Karpas-422 (cell line): Measurements from ENCODE around the gene DLST. TPM values are rescaled to one million over a fixed set of nuclear protein-coding genes. Genes with fewer than 3 reads are reported as not detected.

Source experiments
- DNase-seq: peaks from one replicate; pipeline ENCODE4 v3.0.0-alpha.2; 2015
- H2AFZ ChIP-seq: fragments of 200-600 bp; sonication (generic); 2 replicates; pipeline ENCODE4 v1.6.1; 2014; ENCODE audit warnings: antibody characterized with exemption, low read length, mixed read lengths
- H3K27ac ChIP-seq: fragments of 200-600 bp; sonication (generic); 2 replicates; pipeline ENCODE4 v1.5.1; 2014; ENCODE audit warnings: mild to moderate bottlenecking, low read length, moderate library complexity
- H3K27me3 ChIP-seq: fragments of 200-600 bp; sonication (generic); 2 replicates; pipeline ENCODE4 v1.6.1; 2014; ENCODE audit warnings: low read length, mixed read lengths
- H3K36me3 ChIP-seq: fragments of 200-600 bp; sonication (generic); 2 replicates; pipeline ENCODE4 v1.6.1; 2014; ENCODE audit warnings: low read length, mixed read lengths; ENCODE audit not compliant: insufficient read depth
- H3K4me1 ChIP-seq: fragments of 200-600 bp; sonication (generic); 2 replicates; pipeline ENCODE4 v1.6.1; 2014; ENCODE audit warnings: mild to moderate bottlenecking, low read length, mixed read lengths
- H3K4me2 ChIP-seq: fragments of 200-600 bp; sonication (generic); 2 replicates; pipeline ENCODE4 v1.6.1; 2014; ENCODE audit warnings: low read length, low read depth, mild to moderate bottlenecking; ENCODE audit not compliant: poor library complexity, severe bottlenecking
- H3K4me3 ChIP-seq: fragments of 200-600 bp; sonication (generic); 2 replicates; pipeline ENCODE4 v1.5.1; 2014; ENCODE audit warnings: mild to moderate bottlenecking, antibody characterized with exemption, low read length, mixed read lengths
- H3K79me2 ChIP-seq: fragments of 200-600 bp; sonication (generic); 2 replicates; pipeline ENCODE4 v1.6.1; 2014; ENCODE audit warnings: mild to moderate bottlenecking, low read length, mixed read lengths
- H3K9ac ChIP-seq: fragments of 200-600 bp; sonication (generic); 2 replicates; pipeline ENCODE4 v1.6.0; 2014; ENCODE audit warnings: low read length
- H3K9me2 ChIP-seq: fragments of 200-600 bp; sonication (generic), shearing (Covaris generic); replicated peaks from 2 replicates; pipeline ENCODE4 v1.6.0; 2014; ENCODE audit warnings: mild to moderate bottlenecking, low read length, moderate library complexity; ENCODE audit not compliant: insufficient read depth
- H3K9me3 ChIP-seq: fragments of 300-700, 200-600 bp; sonication (generic); 2 replicates; pipeline ENCODE4 v1.6.1; 2014; ENCODE audit warnings: low read length, mixed read lengths
- H4K20me1 ChIP-seq: fragments of 200-600 bp; sonication (generic); 2 replicates; pipeline ENCODE4 v1.6.1; 2014; ENCODE audit warnings: mild to moderate bottlenecking, antibody characterized with exemption, low read length, low read depth; ENCODE audit not compliant: insufficient read depth
- total RNA-seq: library from RNA; depleted of rRNA; stranded (reverse); fragments of >200 nt; shearing (Covaris generic); gene quantifications from 2 replicates; pipeline ENCODE4 v1.2.3, GENCODE V29; 2014; ENCODE audit warnings: low replicate concordance

The DLST gene
- total RNA-seq, 1 experiment from 2014 or later, result 105 TPM

GRCh38 chr14:74865156-74865555, 16.6 kb upstream of the DLST start:
- H3K4me1 ChIP-seq, result peaks cover 21% of the 10 kb centered on the region
- no peaks in the 10 kb centered on the region for H3K9me3 ChIP-seq
- H3K79me2 ChIP-seq, result no peaks in the 10 kb centered on the region
- H3K27ac ChIP-seq, result no peak overlapping the region
- H3K36me3 ChIP-seq, result no peaks in the 10 kb centered on the region
- H3K4me3 ChIP-seq, result no peak overlapping the region
- H2AFZ ChIP-seq, result no peak overlapping the region
- H3K27me3 ChIP-seq, result no peaks in the 10 kb centered on the region
- H3K9me2 ChIP-seq, result no peaks in the 10 kb centered on the region
- H3K4me2 ChIP-seq, result no peak overlapping the region
- H3K9ac ChIP-seq, result no peak overlapping the region
- H4K20me1 ChIP-seq, result peaks cover 4% of the 10 kb centered on the region
- DNase-seq, result no peak

DNA sequence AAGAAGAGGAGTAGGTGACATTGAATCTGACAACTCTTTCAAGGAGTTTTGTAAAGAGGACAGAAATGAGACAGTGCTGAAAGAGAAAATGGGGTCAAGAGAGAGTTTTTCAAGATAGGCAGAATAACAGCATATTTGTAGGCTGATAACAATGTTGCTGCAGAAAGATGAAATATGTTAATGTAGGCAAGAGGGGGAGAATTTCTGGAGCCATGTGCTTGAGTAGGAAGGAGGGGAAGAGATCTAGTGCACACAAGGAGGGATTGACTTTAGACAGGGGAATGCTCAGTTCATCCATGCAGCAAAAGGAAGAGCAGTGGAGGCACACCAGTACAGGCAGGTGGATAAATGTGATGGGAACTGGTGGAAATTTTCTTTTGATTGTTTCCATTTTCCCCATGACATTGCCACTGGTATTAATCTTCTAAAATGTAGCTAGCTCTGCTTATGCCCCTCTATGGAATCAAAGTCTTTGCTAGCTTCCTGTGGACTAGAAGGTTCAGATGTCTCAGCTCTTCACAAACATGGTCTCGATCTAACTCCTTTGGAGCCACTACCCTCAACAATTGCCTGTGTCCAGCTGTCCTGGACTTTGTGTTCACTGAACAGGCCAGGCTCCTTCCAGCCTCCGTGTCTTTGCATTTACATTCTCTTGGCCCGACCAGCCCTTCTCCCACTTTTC, 14.9 kb upstream of the DLST start:
- H3K27me3 ChIP-seq, result no peaks in the 10 kb centered on the region
- H3K79me2 ChIP-seq, result no peaks in the 10 kb centered on the region
- H3K4me3 ChIP-seq, result no peak overlapping the region
- H3K9ac ChIP-seq, result no peak overlapping the region
- H3K9me2 ChIP-seq, result no peaks in the 10 kb centered on the region
- H3K36me3 ChIP-seq, result no peaks in the 10 kb centered on the region
- no peak overlapping the region for H3K27ac ChIP-seq
- H3K4me2 ChIP-seq, result no peak overlapping the region
- no peaks in the 10 kb centered on the region for H3K9me3 ChIP-seq
- no peak overlapping the region for H2AFZ ChIP-seq
- DNase-seq, result no peak
- H3K4me1 ChIP-seq, result peaks cover 8% of the 10 kb centered on the region
- H4K20me1 ChIP-seq, result no peaks in the 10 kb centered on the region; the same call in 1 of the 2 replicates

GRCh38 chr14:74867673-74868072, 14.0 kb upstream of the DLST start:
- Histone ChIP-seq H3K4me3 (no peak overlapping the region; the same call in 1 of the 2 replicates), H3K79me2 (no peaks in the 10 kb centered on the region), H3K9ac (peak overlapping the region; percentile 20; the same call in 1 of the 2 replicates), H3K4me1 (peaks cover 8% of the 10 kb centered on the region), H3K27ac (no peak overlapping the region), H3K36me3 (no peaks in the 10 kb centered on the region), H3K9me3 (no peaks in the 10 kb centered on the region), H3K9me2 (no peaks in the 10 kb centered on the region), H3K4me2 (peak overlapping the region; percentile 32), H3K27me3 (no peaks in the 10 kb centered on the region), H4K20me1 (no peaks in the 10 kb centered on the region; the same call in 1 of the 2 replicates), H2AFZ (peak overlapping the region; percentile 38; the same call in 1 of the 2 replicates)
- peak; percentile 63 for DNase-seq

DNA sequence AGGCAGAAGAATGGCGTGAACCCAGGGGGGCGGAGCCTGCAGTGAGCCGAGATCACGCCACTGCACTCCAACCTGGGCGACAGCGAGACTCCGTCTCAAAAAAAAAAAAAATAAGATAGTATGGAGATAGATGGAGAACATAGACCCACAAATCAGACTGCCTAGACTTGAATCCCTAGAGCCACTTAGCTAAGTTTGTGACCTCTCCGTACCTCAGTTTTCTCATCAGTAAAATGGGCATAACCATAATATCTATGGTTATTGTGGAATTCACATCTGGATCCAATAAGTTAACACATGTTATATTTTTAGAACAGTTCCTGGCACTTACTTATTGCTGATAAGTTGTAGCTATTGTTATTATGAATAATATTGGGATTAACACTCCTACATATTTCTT, 13.0 kb upstream of the DLST start:
- Histone ChIP-seq H3K36me3 (no peaks in the 10 kb centered on the region), H3K79me2 (no peaks in the 10 kb centered on the region), H3K27ac (no peak overlapping the region), H2AFZ (no peak overlapping the region), H3K9ac (no peak overlapping the region), H3K4me2 (no peak overlapping the region), H3K27me3 (no peaks in the 10 kb centered on the region), H3K4me3 (no peak overlapping the region), H4K20me1 (no peaks in the 10 kb centered on the region; the same call in 1 of the 2 replicates), H3K4me1 (peaks cover 8% of the 10 kb centered on the region), H3K9me2 (no peaks in the 10 kb centered on the region), H3K9me3 (no peaks in the 10 kb centered on the region)
- DNase-seq, result no peak

DNA sequence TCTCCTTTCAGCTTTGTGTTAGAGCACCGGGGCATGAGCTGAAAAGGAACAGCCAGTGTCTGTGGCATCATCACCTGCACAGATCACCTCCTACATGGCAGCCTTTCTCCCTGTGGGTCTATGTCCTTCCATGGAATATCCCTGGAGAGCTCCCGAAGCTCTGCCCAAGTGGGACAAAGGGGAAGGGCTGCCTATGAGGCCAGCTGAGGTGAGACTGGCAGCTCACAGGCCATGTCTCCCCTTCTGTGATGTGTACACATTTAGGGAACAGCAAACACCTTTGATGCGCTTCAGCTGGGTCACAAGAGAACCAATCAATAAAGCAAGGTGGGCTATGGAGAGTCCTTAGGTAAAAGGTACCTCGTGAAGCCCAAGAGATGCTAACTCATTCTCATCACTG, 9.9 kb upstream of the DLST start:
- H3K9ac ChIP-seq, result no peak overlapping the region
- no peak for DNase-seq
- no peak overlapping the region for H2AFZ ChIP-seq
- no peaks in the 10 kb centered on the region; the same call in 1 of the 2 replicates for H4K20me1 ChIP-seq
- no peak overlapping the region for H3K4me2 ChIP-seq
- H3K4me1 ChIP-seq, result peaks cover 26% of the 10 kb centered on the region
- H3K9me2 ChIP-seq, result no peaks in the 10 kb centered on the region
- no peak overlapping the region for H3K4me3 ChIP-seq
- no peaks in the 10 kb centered on the region for H3K9me3 ChIP-seq
- H3K27me3 ChIP-seq, result no peaks in the 10 kb centered on the region
- no peaks in the 10 kb centered on the region for H3K79me2 ChIP-seq
- H3K27ac ChIP-seq, result no peak overlapping the region
- no peaks in the 10 kb centered on the region for H3K36me3 ChIP-seq

GRCh38 chr14:74875204-74875603, 6.5 kb upstream of the DLST start:
- Histone ChIP-seq H3K4me1 (peaks cover 46% of the 10 kb centered on the region), H3K79me2 (no peaks in the 10 kb centered on the region), H3K27ac (peak overlapping the region; percentile 81), H3K9me2 (no peaks in the 10 kb centered on the region), H3K36me3 (no peaks in the 10 kb centered on the region), H3K4me2 (peak overlapping the region; percentile 79), H3K27me3 (no peaks in the 10 kb centered on the region), H2AFZ (peak overlapping the region; percentile 33; the same call in 1 of the 2 replicates), H3K9me3 (no peaks in the 10 kb centered on the region), H3K4me3 (peak overlapping the region; percentile 62), H4K20me1 (no peaks in the 10 kb centered on the region), H3K9ac (peak overlapping the region; percentile 66)
- DNase-seq, result no peak

GRCh38 chr14:74875941-74876913, 5.5 kb upstream of the DLST start, which contains the start of gene PROX2:
Gene PROX2 (minus strand): TSS chr14:74876145. CDS start chr14:74863834, 12,311 bp downstream.
- no peaks in the 10 kb centered on the region for H3K79me2 ChIP-seq
- peak within 1 kb of the TSS; percentile 81 for H3K27ac ChIP-seq
- peak within 1 kb of the TSS; percentile 33 for H2AFZ ChIP-seq
- no peaks in the 10 kb centered on the region for H4K20me1 ChIP-seq
- peak; percentile 92 for DNase-seq
- H3K9ac ChIP-seq, result peak within 1 kb of the TSS; percentile 66
- H3K27me3 ChIP-seq, result no peaks in the 10 kb centered on the region
- no peaks in the 10 kb centered on the region for H3K9me3 ChIP-seq
- H3K9me2 ChIP-seq, result no peaks in the 10 kb centered on the region
- H3K4me1 ChIP-seq, result peaks cover 56% of the 10 kb centered on the region
- H3K4me2 ChIP-seq, result peak within 1 kb of the TSS; percentile 79
- H3K4me3 ChIP-seq, result peak within 1 kb of the TSS; percentile 62
- no peaks in the 10 kb centered on the region for H3K36me3 ChIP-seq
